ENCODE results near the gene PRR12.

The PRR12 gene

DNA sequence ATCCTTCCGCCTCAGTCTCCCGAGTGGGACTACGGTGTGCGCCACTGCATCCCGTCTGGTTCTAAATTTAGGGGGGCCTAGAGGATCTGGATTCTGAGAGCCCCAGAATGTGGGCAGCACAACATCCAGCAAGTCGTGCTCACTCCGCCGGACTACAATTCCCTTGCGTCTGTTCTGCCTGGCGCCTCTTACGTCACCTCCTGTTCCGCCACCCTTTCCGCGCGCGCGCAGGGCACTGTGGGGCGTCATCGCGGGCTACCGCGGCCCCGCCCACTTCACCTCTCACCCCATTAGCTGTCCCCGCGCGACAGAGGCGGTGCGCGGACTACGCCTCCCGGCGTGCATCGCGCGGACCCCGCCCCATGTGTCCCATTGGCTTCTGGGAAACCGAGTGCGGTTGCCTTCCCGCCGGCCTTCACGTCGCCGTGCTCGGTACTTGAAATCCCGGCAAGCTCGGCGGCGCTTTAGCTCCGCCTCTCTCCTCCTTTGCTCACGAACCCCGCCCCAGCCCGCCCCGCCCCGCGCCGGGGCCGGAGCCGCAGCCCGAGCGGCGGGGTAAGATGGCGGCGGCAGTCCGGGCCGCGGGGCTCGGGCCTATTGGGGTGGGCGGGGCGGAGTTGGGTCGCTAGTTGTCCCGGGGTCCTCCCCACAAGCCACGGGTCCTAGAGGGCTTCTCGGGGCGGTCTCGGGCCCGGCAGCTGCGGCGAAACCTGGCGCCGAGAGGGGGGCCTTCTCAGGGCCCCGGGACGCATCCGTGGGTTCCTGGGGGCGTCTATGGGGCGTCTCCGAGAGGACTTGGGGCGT is 50.9 kb downstream of the PRR12 start, which contains the start of gene SCAF1 (continued):
- TF ChIP-seq BCL6B (tag by site-specific recombination; IDR thresholded peaks at IDR 0.05) (no peak), PRDM10 (tag by site-specific recombination; IDR thresholded peaks at IDR 0.05) (peak; percentile 48; the same call in 1 of the 2 replicates), ZNF785 (tag by site-specific recombination; IDR thresholded peaks at IDR 0.05) (peak; percentile 52; the same call in 1 of the 2 replicates), GLI2 (tag by site-specific recombination; IDR thresholded peaks at IDR 0.05; ENCODE audit: borderline replicate concordance, low read depth) (no peak), ZNF830 (tag by site-specific recombination; IDR thresholded peaks at IDR 0.05; ENCODE audit: low read depth) (no peak), ZNF112 (tag by site-specific recombination; IDR thresholded peaks at IDR 0.05) (no peak), ZFP3 (tag by site-specific recombination; IDR thresholded peaks at IDR 0.05; ENCODE audit: low read depth) (no peak), IKZF3 (tag by site-specific recombination; IDR thresholded peaks at IDR 0.05) (no peak), ZBTB49 (tag by site-specific recombination; IDR thresholded peaks at IDR 0.05; ENCODE audit: low read depth) (no peak), ZSCAN30 (tag by site-specific recombination; IDR thresholded peaks at IDR 0.05) (peak; percentile 42; the same call in 1 of the 2 replicates), ZBTB17 (tag by site-specific recombination; IDR thresholded peaks at IDR 0.05) (no peak; the same call in none of the 2 replicates), ZNF350 (tag by site-specific recombination; IDR thresholded peaks at IDR 0.05) (no peak), ZNF768 (tag by site-specific recombination; IDR thresholded peaks at IDR 0.05) (no peak), ZNF704 (tag by site-specific recombination; IDR thresholded peaks at IDR 0.05) (no peak), ZNF623 (tag by site-specific recombination; IDR thresholded peaks at IDR 0.05) (no peak), ZSCAN23 (tag by site-specific recombination; IDR thresholded peaks at IDR 0.05) (no peak), SCRT2 (tag by site-specific recombination; IDR thresholded peaks at IDR 0.05) (no peak), MEIS1 (CRISPR knock-in tag; IDR thresholded peaks at IDR 0.05; ENCODE audit: borderline replicate concordance) (no peak), ZNF184 (tag by site-specific recombination; IDR thresholded peaks at IDR 0.05) (no peak), SETDB1 (IDR thresholded peaks at IDR 0.05; ENCODE audit: insufficient read length, low read length) (no peak), OSR2 (tag by site-specific recombination; IDR thresholded peaks at IDR 0.05) (no peak), REPIN1 (tag by site-specific recombination; IDR thresholded peaks at IDR 0.05; ENCODE audit: low read depth) (no peak), ZFHX2 (tag by site-specific recombination; conservative IDR thresholded peaks at IDR 0.05) (peak; percentile 54), ZNF76 (tag by site-specific recombination; IDR thresholded peaks at IDR 0.05; ENCODE audit: borderline replicate concordance, low read depth) (peak; percentile 100), ZBTB21 (tag by site-specific recombination; IDR thresholded peaks at IDR 0.05) (peak; percentile 92), ZNF157 (tag by site-specific recombination; IDR thresholded peaks at IDR 0.05) (no peak), ZNF366 (tag by site-specific recombination; conservative IDR thresholded peaks at IDR 0.05) (no peak), ZNF341 (tag by site-specific recombination; IDR thresholded peaks at IDR 0.05; ENCODE audit: low read depth) (no peak), ZNF707 (tag by site-specific recombination; IDR thresholded peaks at IDR 0.05) (no peak), ZNF549 (tag by site-specific recombination; IDR thresholded peaks at IDR 0.05) (no peak), ZNF433 (tag by site-specific recombination; IDR thresholded peaks at IDR 0.05; ENCODE audit: low read depth) (no peak)
- TF ChIP-seq, protein P1, sequence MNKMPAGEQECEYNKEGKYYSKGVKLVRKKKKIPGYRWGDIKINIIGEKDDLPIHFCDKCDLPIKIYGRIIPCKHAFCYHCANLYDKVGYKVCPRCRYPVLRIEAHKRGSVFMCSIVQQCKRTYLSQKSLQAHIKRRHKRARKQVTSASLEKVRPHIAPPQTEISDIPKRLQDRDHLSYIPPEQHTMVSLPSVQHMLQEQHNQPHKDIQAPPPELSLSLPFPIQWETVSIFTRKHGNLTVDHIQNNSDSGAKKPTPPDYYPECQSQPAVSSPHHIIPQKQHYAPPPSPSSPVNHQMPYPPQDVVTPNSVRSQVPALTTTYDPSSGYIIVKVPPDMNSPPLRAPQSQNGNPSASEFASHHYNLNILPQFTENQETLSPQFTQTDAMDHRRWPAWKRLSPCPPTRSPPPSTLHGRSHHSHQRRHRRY (tag by site-specific recombination; IDR thresholded peaks at IDR 0.05): no peak

Data from HEK293 (cell line).